NCI-H1694 (cell line): Measurements from ENCODE around the gene MSLN.
"Not testable (repeated sequence)": the region's sequence is repeated elsewhere in the genome, so short reads cannot be mapped to it uniquely, and the experiment has no call there.

Experiments used
- DNase-seq: peaks from one replicate; lab custom pipeline; 2025; lab: John Stamatoyannopoulos, UW

The MSLN gene

GRCh38 chr16:735982-736453 lies 24.5 kb upstream of the MSLN start:
- no peak for DNase-seq

- DNase-seq, result no peak
Observed at GRCh38 chr16:736936-737481, 23.5 kb upstream of the MSLN start.

GRCh38 chr16:739560-740458 lies 20.7 kb upstream of the MSLN start:
- DNase-seq, result no peak

DNA sequence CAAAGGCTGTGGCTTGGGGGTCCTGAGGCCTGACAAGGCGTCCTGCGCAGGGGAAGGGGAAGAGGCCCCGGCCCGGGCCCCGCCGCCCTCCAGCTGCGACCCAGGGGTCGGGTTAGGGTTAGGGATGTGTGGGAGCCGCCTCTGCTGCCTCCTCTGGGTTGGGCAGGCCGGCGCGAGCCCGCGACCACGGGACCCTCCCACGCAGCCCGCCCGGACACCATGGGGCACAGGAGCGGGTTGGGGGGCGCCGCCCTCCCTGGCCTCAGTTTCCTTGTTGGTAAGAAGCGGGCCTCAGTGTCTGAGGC lies 20.1 kb upstream of the MSLN start:
- no peak for DNase-seq

DNA sequence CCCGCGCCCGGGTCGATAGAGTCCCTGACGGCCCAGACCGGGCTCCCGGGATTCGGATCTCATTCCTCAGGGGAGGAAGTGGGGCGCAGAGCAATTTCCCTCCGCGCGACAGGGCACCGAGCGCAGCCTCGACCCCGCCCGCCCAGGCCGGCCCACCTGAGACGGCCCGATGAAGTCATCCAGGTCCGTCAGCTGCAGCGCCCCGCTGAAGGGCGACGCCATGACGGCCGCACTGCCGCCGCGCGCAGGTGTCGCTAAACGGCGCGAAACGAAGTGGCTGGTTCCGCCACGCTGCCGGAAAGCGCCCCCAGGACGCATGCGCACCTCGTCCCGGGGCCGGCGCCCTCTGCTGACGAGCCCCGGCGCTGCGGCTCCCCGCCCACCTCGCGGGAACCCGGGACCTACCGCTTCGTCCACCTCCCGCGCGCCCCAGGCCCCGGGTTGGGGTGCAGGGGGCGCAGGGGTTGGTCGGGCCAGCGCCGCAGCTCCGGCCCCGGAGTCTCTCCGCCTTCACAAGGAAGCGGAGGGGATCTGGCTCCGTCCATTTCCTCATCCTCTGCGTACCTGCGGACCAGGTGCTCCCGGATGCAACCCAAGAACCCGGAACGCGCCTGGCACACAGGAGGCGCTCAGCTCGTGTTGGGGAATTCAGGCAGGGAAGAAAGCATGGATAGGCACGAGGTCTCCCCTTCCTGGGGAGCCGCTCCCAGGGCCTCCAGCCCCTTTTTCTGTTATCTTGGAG lies 19.6 kb upstream of the MSLN start, which contains the start of gene CIAO3:
CIAO3 (minus strand) TSS at position 234 of the 742 bp plus-strand sequence; CDS start at position 222, 12 bp downstream.
- DNase-seq, result peak; percentile 60

DNA sequence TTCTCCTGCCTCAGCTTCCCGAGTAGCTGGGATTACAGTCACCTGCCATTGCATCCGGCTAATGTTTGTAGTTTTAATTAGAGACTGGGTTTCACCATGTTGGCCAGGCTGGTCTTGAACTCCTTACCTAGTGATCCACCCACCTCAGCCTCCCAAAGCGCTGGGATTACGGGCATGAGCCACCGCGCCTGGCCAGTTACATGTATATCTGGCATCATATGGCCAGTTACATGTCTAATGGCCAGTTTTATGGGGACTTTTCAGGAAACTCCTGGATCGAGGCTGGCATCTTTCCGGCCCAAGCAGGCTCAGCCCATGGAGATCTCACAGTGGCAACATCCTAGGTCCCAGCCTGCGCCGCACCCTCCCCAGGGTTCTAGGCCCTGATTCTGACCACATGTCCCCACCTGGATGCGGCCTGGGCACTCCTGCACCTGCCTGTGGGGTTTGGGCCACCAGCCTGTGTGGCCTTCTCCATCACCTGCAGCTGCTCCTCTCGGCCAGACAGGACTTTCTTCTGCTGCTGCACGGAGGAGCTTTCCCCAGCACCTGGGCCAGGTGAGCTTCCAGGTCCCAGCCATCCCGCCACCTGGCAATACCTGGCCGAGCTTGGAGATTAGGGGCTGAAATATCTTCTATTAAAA lies 18.4 kb upstream of the MSLN start:
- DNase-seq, result no peak

- not testable (repeated sequence) for DNase-seq
Observed at GRCh38 chr16:742894-743293, 17.6 kb upstream of the MSLN start.

- no peak for DNase-seq
Observed at GRCh38 chr16:743794-744500, 16.6 kb upstream of the MSLN start.

- DNase-seq, result no peak
Observed at GRCh38 chr16:745739-746138, 14.8 kb upstream of the MSLN start.

- no peak for DNase-seq
Observed at GRCh38 chr16:746637-747036, 13.9 kb upstream of the MSLN start.

- no peak for DNase-seq
Observed at GRCh38 chr16:747978-748746, 12.4 kb upstream of the MSLN start.

DNA sequence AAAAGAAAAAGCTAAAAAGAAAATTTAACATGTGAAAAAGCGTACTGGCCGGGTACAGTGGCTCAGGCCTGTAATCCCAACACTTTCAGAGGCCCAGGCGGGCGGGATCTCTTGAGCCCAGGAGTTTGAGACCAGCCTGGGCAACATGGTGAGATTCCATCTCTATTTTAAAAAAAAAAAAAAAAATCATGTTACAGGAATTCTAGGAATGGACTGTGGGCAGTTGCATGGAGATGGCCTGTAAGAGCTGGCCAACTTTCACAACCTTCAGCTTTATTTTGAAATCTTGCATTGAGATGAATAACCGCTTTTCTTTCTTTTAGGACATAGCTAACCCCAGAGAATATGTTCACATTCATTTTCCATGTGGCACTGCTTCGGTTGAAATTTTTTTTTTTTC lies 11.5 kb upstream of the MSLN start:
- DNase-seq, result no peak

- no peak for DNase-seq
Observed at GRCh38 chr16:750485-750884, 10.0 kb upstream of the MSLN start.

DNA sequence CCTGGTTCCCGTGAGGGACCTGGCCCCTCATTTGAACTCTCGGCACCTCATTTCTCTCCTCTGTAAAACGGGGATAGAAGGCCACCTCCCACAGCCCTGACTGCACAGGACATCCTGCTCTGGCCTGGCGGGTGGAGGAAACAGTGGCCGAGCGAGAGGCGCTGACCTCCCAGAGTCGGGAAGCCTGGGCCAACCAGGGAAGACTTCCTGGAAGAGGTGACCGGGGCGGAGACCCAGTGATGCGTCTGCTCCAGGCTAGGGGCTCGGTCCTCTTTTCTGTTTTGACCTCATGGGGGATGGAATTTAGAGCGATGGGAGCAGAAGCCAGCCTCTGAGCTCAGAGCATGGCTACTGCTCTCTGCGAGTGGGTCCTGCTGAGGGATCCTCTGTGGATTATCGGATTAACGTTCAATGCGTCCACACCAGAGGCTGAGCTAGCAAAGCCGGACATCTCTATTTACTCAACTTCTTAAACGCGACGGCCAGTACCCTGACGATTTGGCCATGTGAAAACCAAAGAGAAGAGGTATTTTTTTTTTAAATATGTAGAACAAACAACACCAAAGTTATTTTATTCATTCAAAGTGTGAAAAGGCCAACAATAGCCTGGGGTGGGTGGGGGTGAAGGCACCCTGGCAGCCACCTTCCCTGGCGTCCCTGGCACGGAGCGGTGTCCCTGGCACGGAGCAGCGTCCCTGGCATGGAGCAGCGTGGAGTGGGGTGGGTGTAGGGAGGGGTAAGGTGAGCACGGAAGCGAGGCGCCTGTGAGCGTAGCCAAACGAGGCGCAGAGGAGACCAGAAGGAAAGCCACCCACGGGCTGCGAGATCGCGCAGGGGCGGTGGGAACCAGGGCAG lies 9.2 kb upstream of the MSLN start:
- DNase-seq, result no peak

GRCh38 chr16:752007-752312 lies 8.6 kb upstream of the MSLN start:
- no peak for DNase-seq

GRCh38 chr16:754121-754607 lies 6.4 kb upstream of the MSLN start:
- not testable (repeated sequence) for DNase-seq

DNA sequence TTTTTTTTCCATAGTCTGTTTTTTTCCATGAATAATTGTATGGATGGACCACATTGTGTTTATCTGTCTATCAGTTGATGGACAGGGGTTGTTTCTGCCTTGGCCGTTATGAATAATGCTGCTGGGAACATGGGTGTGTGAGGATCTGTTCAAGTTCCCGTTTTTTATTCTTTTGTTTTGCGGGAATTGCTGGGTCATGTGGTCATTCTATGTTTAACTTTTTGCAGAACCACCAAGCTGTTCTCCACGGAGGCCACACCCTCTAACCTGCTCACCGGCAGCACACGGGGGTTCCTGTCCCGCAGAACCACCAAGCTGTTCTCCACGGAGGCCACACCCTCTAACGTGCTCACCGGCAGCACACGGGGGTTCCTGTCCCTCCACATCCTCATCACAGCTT lies 5.9 kb upstream of the MSLN start:
- no peak for DNase-seq

GRCh38 chr16:756428-756827 lies 4.1 kb upstream of the MSLN start:
- DNase-seq, result no peak

DNA sequence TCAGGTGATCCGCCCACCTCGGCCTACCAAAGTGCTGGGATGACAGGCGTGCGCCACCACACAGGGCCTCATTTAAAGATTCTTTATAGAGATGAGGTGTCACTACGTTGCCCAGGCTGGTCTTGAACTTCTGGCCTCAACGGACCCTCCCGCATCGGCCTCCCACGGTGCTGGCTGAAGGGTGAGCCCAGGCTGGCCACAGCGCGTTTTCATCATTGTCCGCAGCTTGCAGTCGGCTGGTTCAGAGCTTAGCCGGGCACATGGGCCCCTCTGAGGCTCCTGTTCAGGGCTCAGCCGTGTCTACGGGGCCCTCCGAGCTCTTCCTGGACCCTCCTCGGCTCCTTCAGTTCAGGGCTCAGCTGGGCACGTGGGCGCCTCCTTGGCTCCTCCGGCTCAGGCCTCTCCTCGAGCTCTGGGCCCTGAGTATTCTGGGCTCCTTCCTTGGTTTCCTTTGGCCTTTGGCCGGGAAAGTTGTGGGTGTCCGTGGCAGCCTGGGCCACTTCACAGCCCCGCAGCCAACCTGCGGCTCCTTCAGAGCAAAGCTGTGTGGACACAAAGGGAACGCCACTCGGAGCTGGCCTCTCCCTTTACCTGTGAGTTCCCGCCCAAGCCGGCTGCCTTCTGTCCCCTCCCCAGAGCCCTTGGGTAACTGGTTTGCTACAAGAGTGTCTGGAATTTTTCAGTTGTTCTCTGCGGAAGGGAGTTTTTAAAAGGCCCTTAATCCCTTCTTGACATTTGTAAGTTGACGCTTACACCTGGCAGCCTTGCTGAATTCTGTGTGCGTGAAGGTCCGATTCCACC lies 1.2 kb upstream of the MSLN start:
- DNase-seq, result no peak
